DOHH2 (cell line): ENCODE results near the gene PFDN5.

Experiments used
- H3F3A ChIP-seq: fragments of 200-600 bp; sonication (generic), shearing (Covaris generic); 2 replicates; pipeline ENCODE4 v1.6.0; 2016; ENCODE audit warnings: antibody characterized with exemption, mild to moderate bottlenecking; ENCODE audit not compliant: control insufficient read depth, insufficient read depth
- H3K27ac ChIP-seq: fragments of 200-600 bp; sonication (generic); 2 replicates; pipeline ENCODE4 v1.5.1; 2014; ENCODE audit warnings: low read depth, mild to moderate bottlenecking, low read length, moderate library complexity
- H3K27me3 ChIP-seq: fragments of 200-600 bp; sonication (generic); 2 replicates; pipeline ENCODE4 v1.6.1; 2014; ENCODE audit warnings: mild to moderate bottlenecking, low read length, mixed read lengths; ENCODE audit not compliant: control insufficient read depth
- H3K36me3 ChIP-seq: fragments of 200-600 bp; sonication (generic); 2 replicates; pipeline ENCODE4 v1.6.1; 2014; ENCODE audit warnings: mild to moderate bottlenecking, low read length, moderate library complexity, mixed read lengths; ENCODE audit not compliant: control insufficient read depth
- H3K4me1 ChIP-seq: fragments of 200-600 bp; sonication (generic); 2 replicates; pipeline ENCODE4 v1.6.1; 2014; ENCODE audit warnings: mild to moderate bottlenecking, low read length, mixed read lengths; ENCODE audit not compliant: control insufficient read depth
- H3K4me2 ChIP-seq: fragments of 200-600 bp; sonication (generic); 2 replicates; pipeline ENCODE4 v1.6.0; 2014; ENCODE audit warnings: mild to moderate bottlenecking, low read length, moderate library complexity
- H3K4me3 ChIP-seq: fragments of 200-600 bp; sonication (generic); 2 replicates; pipeline ENCODE4 v1.5.1; 2014; ENCODE audit warnings: mild to moderate bottlenecking, low read length, mixed read lengths
- H3K79me2 ChIP-seq: fragments of 200-600 bp; sonication (generic); 2 replicates; pipeline ENCODE4 v1.6.1; 2014; ENCODE audit warnings: mild to moderate bottlenecking, low read length, mixed read lengths; ENCODE audit not compliant: control insufficient read depth
- H3K9me2 ChIP-seq: fragments of 200-600 bp; sonication (generic); replicated peaks from 2 replicates; pipeline ENCODE4 v1.6.1; 2014; ENCODE audit warnings: mild to moderate bottlenecking, low read length, mixed read lengths; ENCODE audit not compliant: control insufficient read depth
- H3K9me3 ChIP-seq: fragments of 200-600 bp; sonication (generic); 2 replicates; pipeline ENCODE4 v1.6.1; 2014; ENCODE audit warnings: antibody characterized with exemption, low read length, mixed read lengths; ENCODE audit not compliant: control insufficient read depth, insufficient read depth
- H4K20me1 ChIP-seq: fragments of 200-600 bp; sonication (generic); 2 replicates; pipeline ENCODE4 v1.6.0; 2014; ENCODE audit warnings: low read depth, mild to moderate bottlenecking, antibody characterized with exemption, low read length, moderate library complexity; ENCODE audit not compliant: control insufficient read depth, insufficient read depth
- CTCF ChIP-seq: fragments of 200-600 bp; sonication (generic); IDR thresholded peaks from one replicate; pipeline ENCODE4 v1.5.1; 2014; ENCODE audit warnings: antibody characterized with exemption, mild to moderate bottlenecking, low read depth, low read length; ENCODE audit not compliant: poor library complexity, severe bottlenecking
- EZH2phosphoT487 ChIP-seq: fragments of 200-600 bp; sonication (generic); IDR thresholded peaks from 2 replicates; pipeline ENCODE4 v1.6.1; 2017; ENCODE audit warnings: borderline replicate concordance, mild to moderate bottlenecking, antibody characterized with exemption, low read length, moderate library complexity, mixed read lengths

Gene PFDN5

GRCh38 chr12:53274445-53274844 lies 20.9 kb upstream of the PFDN5 start:
- TF ChIP-seq CTCF (no peak), EZH2phosphoT487 (no peak)
- H3K4me3 ChIP-seq: no peak overlapping the region
- no peak overlapping the region for H3K27ac ChIP-seq
- H3K9me3 ChIP-seq: no peaks in the 10 kb centered on the region
- peaks cover 14% of the 10 kb centered on the region for H3K4me1 ChIP-seq
- H3K79me2 ChIP-seq: peaks cover 33% of the 10 kb centered on the region
- no peaks in the 10 kb centered on the region for H3K27me3 ChIP-seq
- no peaks in the 10 kb centered on the region for H3K9me2 ChIP-seq
- no peak overlapping the region for H3K4me2 ChIP-seq
- no peaks in the 10 kb centered on the region for H3F3A ChIP-seq
- 0 out of 2 replicates have a peak, but pooled peaks cover 8% of the 10 kb centered on the region for H4K20me1 ChIP-seq
- H3K36me3 ChIP-seq: peaks cover 89% of the 10 kb centered on the region

- H3K27ac ChIP-seq: no peak overlapping the region
- peaks cover 89% of the 10 kb centered on the region for H3K36me3 ChIP-seq
- H4K20me1 ChIP-seq: no peaks in the 10 kb centered on the region
- H3K27me3 ChIP-seq: no peaks in the 10 kb centered on the region
- no peaks in the 10 kb centered on the region for H3K9me3 ChIP-seq
- H3K4me3 ChIP-seq: no peak overlapping the region
- no peak for TF ChIP-seq CTCF
- TF ChIP-seq EZH2phosphoT487: no peak
- H3K4me2 ChIP-seq: no peak overlapping the region
- peaks cover 13% of the 10 kb centered on the region for H3K79me2 ChIP-seq
- H3K9me2 ChIP-seq: no peaks in the 10 kb centered on the region
- H3F3A ChIP-seq: no peaks in the 10 kb centered on the region
- H3K4me1 ChIP-seq: no peaks in the 10 kb centered on the region
Observed at GRCh38 chr12:53276511-53276910, 18.8 kb upstream of the PFDN5 start.

GRCh38 chr12:53277981-53278380 lies 17.4 kb upstream of the PFDN5 start:
- H3K4me1 ChIP-seq: no peaks in the 10 kb centered on the region
- no peaks in the 10 kb centered on the region for H3K27me3 ChIP-seq
- H3K36me3 ChIP-seq: peaks cover 91% of the 10 kb centered on the region
- no peak overlapping the region for H3K4me3 ChIP-seq
- H4K20me1 ChIP-seq: no peaks in the 10 kb centered on the region
- no peak for TF ChIP-seq EZH2phosphoT487
- no peak for TF ChIP-seq CTCF
- H3F3A ChIP-seq: no peaks in the 10 kb centered on the region
- no peak overlapping the region for H3K4me2 ChIP-seq
- H3K79me2 ChIP-seq: peaks cover 3% of the 10 kb centered on the region; the same call in 1 of the 2 replicates
- no peaks in the 10 kb centered on the region for H3K9me2 ChIP-seq
- no peaks in the 10 kb centered on the region for H3K9me3 ChIP-seq
- H3K27ac ChIP-seq: no peak overlapping the region
